Measurements from ENCODE around the gene ZSWIM6.

DNA sequence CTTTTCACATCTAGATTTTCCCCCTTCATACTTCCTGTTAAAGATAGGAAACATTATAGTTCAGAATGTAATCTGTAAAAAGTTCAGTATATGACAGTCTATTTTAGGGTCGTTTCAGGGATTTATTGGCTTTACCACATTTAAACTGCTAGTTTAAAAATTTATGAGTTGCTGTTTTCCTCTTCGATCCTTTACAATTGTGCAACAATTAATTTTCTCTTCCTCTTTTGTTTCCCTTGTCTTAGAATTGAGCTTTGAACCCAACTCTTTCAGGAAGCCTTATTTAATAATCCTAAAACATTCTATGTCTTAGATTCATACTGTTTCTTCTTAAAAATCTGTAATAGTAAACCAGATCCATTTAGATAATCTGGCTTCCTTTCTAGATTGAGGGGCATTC is 16.4 kb downstream of the ZSWIM6 start:
- no peak for TF ChIP-seq ZNF384 (IDR thresholded peaks at IDR 0.05)
- TF ChIP-seq FOXM1 (IDR thresholded peaks at IDR 0.05; ENCODE audit: borderline replicate concordance): no peak
- TF ChIP-seq ELF4 (IDR thresholded peaks at IDR 0.05): no peak
- no peak for TF ChIP-seq FOXK2 (IDR thresholded peaks at IDR 0.05)
- TF ChIP-seq, protein P1, sequence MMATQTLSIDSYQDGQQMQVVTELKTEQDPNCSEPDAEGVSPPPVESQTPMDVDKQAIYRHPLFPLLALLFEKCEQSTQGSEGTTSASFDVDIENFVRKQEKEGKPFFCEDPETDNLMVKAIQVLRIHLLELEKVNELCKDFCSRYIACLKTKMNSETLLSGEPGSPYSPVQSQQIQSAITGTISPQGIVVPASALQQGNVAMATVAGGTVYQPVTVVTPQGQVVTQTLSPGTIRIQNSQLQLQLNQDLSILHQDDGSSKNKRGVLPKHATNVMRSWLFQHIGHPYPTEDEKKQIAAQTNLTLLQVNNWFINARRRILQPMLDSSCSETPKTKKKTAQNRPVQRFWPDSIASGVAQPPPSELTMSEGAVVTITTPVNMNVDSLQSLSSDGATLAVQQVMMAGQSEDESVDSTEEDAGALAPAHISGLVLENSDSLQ (IDR thresholded peaks at IDR 0.05): no peak
- no peak for TF ChIP-seq NFRKB (IDR thresholded peaks at IDR 0.05)
- TF ChIP-seq SUZ12 (IDR thresholded peaks at IDR 0.05): no peak
- TF ChIP-seq ARNT (IDR thresholded peaks at IDR 0.05): no peak
- TF ChIP-seq FOXA1 (IDR thresholded peaks at IDR 0.05): no peak
